ENCODE data around the gene CDYL2. TPM values are rescaled to one million over a fixed set of nuclear protein-coding genes. Genes with fewer than 3 reads are reported as not detected.

Gene CDYL2
- total RNA-seq, 2 experiments from 2014 or later = 31.6 to 37.8 TPM

DNA sequence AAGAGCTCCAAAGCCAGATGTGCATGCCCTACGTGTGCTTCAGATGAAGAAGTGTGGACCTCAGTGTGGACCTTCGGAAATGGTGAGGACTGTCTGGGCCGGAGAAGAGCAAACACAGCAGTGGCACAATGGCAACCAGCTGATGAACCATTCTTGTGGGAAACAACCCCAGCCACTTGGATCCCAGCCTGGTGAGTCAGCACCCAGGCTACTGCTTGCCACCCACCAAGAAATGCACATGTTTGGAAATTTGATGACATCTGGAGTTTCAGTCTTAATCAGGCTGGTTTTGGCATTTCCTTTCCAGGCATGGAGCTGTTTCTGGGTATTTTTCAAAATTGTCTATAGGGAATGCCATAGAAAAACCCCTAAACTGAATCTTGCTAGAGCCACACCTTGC, 220.9 kb downstream of the CDYL2 start:
- CTCF ChIA-PET = interaction anchor here (0.5 to 1.2 kb wide), 2 partner anchors 14 to 1582 kb away, joined by 3 read pairs; no protein-coding TSS in a partner anchor
- POLR2A ChIA-PET = interaction anchor here (0.6 to 1.1 kb wide), 2 partner anchors 9 to 14 kb away, joined by 3 read pairs; no protein-coding TSS in a partner anchor

GRCh38 chr16:80580109-80580832, 224.1 kb downstream of the CDYL2 start:
- ChIA-PET CTCF (interaction anchor here (0.7 to 1.9 kb wide), 6 partner anchors 11 to 222 kb away, joined by 3 to 15 read pairs (median 4); no protein-coding TSS in a partner anchor), POLR2A (interaction anchor here (1.0 to 1.2 kb wide), 6 partner anchors 8 to 226 kb away, joined by 3 to 6 read pairs (median 3); no protein-coding TSS in a partner anchor)

- CTCF ChIA-PET = interaction anchor here (1.6 kb wide), 1 partner anchor 38 kb away, joined by 3 read pairs; no protein-coding TSS in a partner anchor
- POLR2A ChIA-PET = no interaction called here
These were observed 226.7 kb downstream of the CDYL2 start for GRCh38 chr16:80577485-80578280.

GRCh38 chr16:80576343-80576912, 228.0 kb downstream of the CDYL2 start:
- ChIA-PET CTCF (no interaction called here), POLR2A (no interaction called here)

GRCh38 chr16:80573700-80574120, 230.7 kb downstream of the CDYL2 start:
- POLR2A ChIA-PET = interaction anchor here (0.5 kb wide), 1 partner anchor 10 kb away, joined by 3 read pairs; no protein-coding TSS in a partner anchor
- CTCF ChIA-PET = no interaction called here

DNA sequence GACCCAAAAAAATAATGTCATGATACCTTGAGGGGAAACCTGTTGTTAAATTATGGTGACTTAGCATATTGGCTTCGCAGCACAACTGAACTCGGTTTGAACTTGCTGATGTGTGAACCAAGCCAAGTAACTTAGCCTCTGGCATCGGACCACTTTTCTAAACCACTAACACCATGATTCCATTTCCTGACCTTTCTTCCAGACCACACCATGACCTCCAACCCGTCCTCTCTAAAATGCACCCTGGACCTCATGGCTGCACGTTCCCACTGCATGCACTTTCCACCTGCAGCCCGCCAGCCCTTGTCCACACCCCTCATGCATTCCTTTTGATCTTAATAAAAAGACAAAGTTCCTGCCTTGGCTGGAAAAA, 234.3 kb downstream of the CDYL2 start:
- ChIA-PET POLR2A (interaction anchor here (0.7 to 1.0 kb wide), 2 partner anchors 10 to 13 kb away, joined by 3 read pairs; no protein-coding TSS in a partner anchor), CTCF (interaction anchor here (1.0 to 1.3 kb wide), 2 partner anchors 10 to 14 kb away, joined by 3 to 5 read pairs; no protein-coding TSS in a partner anchor)

GRCh38 chr16:80569440-80570105, 234.8 kb downstream of the CDYL2 start:
- ChIA-PET POLR2A (interaction anchor here (0.7 to 1.0 kb wide), 2 partner anchors 11 to 13 kb away, joined by 3 read pairs; no protein-coding TSS in a partner anchor), CTCF (interaction anchor here (1.0 to 1.3 kb wide), 2 partner anchors 11 to 14 kb away, joined by 3 to 5 read pairs; no protein-coding TSS in a partner anchor)

- CTCF ChIA-PET = interaction anchor here (2.3 kb wide), 1 partner anchor 16 kb away, joined by 10 read pairs; no protein-coding TSS in a partner anchor
These were observed 240.0 kb downstream of the CDYL2 start for GRCh38 chr16:80564394-80564793.

DNA sequence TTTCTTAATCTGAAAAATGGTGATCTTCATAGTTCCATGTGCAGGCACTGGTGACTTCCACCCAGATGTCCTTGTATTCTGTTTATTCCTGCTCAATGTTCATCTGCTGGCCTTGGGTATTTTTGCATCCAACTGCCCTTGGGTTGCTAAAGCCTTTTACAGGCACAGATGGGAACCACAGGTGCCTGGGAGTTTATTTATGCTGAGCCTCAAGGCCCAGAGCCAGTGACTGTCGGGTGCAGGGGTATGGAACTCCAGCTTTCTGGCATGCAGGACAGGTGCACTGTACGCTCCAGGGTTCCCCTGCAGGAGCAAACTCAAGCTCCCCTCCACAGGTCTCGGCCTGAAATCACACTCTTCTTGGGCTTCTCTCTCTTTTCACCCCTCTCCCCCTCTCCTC, 241.3 kb downstream of the CDYL2 start:
- POLR2A ChIA-PET = no interaction called here
- CTCF ChIA-PET = no interaction called here

More at GRCh38 chr16:80564394-80564793, 240.0 kb downstream of the CDYL2 start:
- POLR2A ChIA-PET = interaction anchor here (0.6 kb wide), 1 partner anchor 133 kb away, joined by 3 read pairs; no protein-coding TSS in a partner anchor

- CTCF ChIA-PET = no interaction called here
- POLR2A ChIA-PET = no interaction called here
These were observed 245.0 kb downstream of the CDYL2 start for GRCh38 chr16:80559369-80559768.

- ChIA-PET POLR2A (no interaction called here), CTCF (no interaction called here)
These were observed 247.4 kb downstream of the CDYL2 start for GRCh38 chr16:80557037-80557436.

GRCh38 chr16:80556481-80556880, 247.9 kb downstream of the CDYL2 start:
- ChIA-PET POLR2A (no interaction called here), CTCF (no interaction called here)

DNA sequence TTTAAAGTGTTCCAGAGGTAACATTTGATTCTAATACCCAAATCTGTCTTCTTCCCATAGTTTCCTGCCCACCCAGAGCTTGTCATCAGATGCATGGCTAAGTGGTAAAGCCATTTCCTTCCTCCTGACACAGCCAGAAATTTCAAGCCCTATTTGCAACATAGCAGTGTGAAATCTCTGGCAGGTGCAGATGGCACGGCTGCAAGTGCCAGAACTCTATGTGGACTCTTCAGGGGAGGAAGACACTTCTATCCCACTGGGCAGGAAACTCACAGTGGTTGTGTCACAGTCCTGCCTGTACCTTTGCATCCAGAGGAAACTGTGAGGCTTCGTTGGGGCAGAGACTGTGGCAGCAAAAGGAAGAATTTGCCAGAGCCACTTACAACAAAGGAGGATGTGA, 250.4 kb downstream of the CDYL2 start:
- ChIA-PET POLR2A (no interaction called here), CTCF (no interaction called here)

DNA sequence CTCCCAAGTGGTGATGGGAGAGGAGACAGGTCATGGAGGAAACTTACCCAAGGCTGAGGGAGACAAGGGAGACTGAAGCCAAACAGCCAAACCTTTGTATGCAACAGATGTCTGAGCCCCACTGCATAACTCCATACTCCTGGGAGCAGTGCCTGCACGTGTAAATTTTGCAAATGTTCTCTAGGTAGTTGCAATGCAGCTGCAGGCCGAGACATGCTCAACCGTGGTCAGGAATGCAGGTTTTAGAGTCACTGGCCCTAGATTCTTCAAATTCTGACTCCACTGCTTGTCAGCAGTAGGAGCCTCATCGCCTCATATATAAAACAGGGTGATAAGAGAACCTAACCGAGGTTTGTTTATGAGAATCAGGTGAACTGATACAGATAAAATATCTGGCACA, 252.1 kb downstream of the CDYL2 start:
- POLR2A ChIA-PET = no interaction called here
- CTCF ChIA-PET = no interaction called here

Other genes with a start within 250 kb of the CDYL2 start
- 100 to 1,000 TPM; 129 to 139 TPM for gene CMC2, start 202.3 kb upstream of the CDYL2 start, total RNA-seq
- 10 to 100 TPM; 52.7 to 54.8 TPM for gene CENPN, start 202.6 kb upstream of the CDYL2 start, total RNA-seq
- gene ATMIN, start 231.2 kb upstream of the CDYL2 start, total RNA-seq = 10 to 100 TPM; 25.4 to 27.3 TPM

Data from activated CD8-positive, alpha-beta memory T cell treated with anti-CD3 and anti-CD28 coated beads for 36 hours (primary cell).